ENCODE measurements around the gene WNT7B.
"Not testable (repeated sequence)": the region's sequence is repeated elsewhere in the genome, so short reads cannot be mapped to it uniquely, and the experiment has no call there.

Gene WNT7B

DNA sequence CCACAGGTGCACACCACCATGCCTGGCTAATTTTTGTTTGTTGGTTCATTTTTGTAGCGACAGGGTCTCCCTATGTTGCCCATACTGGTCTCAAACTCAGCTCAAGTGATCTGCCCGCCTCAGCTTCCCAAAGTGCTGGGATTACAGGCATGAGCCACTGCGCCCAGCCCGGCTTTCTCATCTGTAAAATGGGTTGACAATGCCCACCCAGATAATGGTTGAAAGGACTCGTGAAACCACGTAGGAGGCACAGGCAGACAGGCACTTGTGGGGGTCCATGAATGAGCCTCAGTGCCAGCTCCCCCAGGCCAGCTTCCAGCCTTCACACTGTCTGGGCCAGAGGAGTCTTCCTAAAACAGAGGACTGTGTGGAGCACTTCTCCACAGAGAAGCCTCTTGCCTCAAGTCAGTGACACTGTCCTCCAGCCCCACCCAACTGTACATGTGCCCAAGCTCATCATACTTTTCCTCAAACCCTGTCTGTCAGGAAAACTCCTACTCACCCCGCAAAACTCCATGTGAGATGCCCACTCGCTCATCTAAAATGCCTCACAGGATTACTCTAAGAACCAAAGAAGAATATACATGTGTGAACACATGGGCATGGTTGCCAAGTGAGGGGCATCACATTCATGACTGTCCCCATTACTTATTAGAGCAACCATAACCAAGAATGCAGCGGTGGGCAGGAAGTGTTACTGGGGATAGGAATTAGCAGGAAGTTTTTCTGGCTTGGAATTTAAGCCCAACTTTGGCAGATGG lies 32.1 kb upstream of the WNT7B start:
- FAIRE-seq (no peak), DNase-seq (ENCODE audit: low spot score) (peak; percentile 46)

GRCh38 chr22:46008291-46008690 lies 31.3 kb upstream of the WNT7B start:
- FAIRE-seq (no peak), DNase-seq (ENCODE audit: low spot score) (peak; percentile 38)

GRCh38 chr22:46007848-46008261 lies 30.9 kb upstream of the WNT7B start:
- FAIRE-seq (peak; percentile 64), DNase-seq (ENCODE audit: low spot score) (peak; percentile 90)

- peak; percentile 89 for DNase-seq (ENCODE audit: low spot score)
- peak; percentile 79 for FAIRE-seq
Observed at GRCh38 chr22:46007003-46007847, 30.3 kb upstream of the WNT7B start.

- DNase-seq (ENCODE audit: low spot score) (peak; percentile 77), FAIRE-seq (peak; percentile 15)
Observed at GRCh38 chr22:46006379-46007002, 29.5 kb upstream of the WNT7B start.

DNA sequence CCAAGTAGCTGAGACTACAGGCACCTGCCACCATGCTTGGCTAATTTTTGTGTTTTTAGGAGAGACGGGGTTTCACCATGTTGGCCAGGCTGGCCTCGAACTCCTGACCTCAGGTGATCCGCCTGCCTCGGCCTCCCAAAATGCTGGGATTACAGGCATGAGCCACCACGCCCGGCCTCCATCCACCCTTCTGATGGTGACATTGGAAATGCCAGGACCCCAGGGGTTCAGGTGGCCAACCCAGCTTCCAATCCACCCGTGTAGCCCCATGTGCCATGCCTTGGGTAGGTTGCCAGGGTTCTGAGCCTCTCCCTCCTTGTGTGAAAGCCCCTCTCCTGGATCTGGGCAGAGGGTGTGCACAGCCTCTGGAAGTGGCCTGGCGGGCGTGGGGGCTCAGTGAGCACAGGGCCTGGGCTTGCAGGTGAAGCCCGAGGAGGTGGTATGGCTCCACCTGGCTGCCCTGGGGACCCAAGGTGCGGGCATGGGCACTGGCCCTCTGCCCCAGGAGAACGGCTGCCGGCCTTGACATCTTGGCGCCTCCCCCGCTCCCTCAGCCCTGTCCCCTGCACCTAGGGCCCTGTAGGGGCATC lies 28.2 kb upstream of the WNT7B start:
- not testable (repeated sequence) for FAIRE-seq; DNase-seq (ENCODE audit: low spot score)

GRCh38 chr22:46004105-46004866 lies 27.3 kb upstream of the WNT7B start:
- DNase-seq (ENCODE audit: low spot score) (peak; percentile 8), FAIRE-seq (no peak)

- peak; percentile 12 for FAIRE-seq
Observed at GRCh38 chr22:46003271-46004091, 26.5 kb upstream of the WNT7B start.

GRCh38 chr22:46002757-46003270 lies 25.9 kb upstream of the WNT7B start:
- DNase-seq (ENCODE audit: low spot score) (peak; percentile 93), FAIRE-seq (peak; percentile 89)

More at GRCh38 chr22:46003271-46004091, 26.5 kb upstream of the WNT7B start:
- DNase-seq (ENCODE audit: low spot score): peak; percentile 89

GRCh38 chr22:46001426-46002106 lies 24.6 kb upstream of the WNT7B start:
- FAIRE-seq (no peak), DNase-seq (ENCODE audit: low spot score) (no peak)

DNA sequence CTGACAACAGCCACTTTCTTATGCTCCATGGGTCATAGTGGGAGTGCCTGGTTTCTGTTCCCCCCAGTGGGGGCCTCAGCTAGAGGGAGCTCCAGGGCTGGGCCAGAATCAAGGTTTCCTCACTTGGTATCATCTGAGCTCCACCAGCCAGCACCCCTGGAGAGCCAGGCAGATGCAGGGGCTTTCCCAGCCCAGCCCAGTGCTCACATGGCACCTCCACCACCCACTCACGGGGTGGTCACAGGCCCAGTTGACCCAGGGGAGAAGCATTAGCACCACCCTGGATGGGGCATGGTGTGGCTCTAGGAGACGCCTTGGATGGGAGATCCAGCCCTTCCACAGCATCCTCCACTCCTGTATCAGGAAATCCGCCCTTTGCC lies 24.1 kb upstream of the WNT7B start:
- no peak for FAIRE-seq
- DNase-seq (ENCODE audit: low spot score): no peak

GRCh38 chr22:46000081-46001027 lies 23.4 kb upstream of the WNT7B start:
- FAIRE-seq (no peak), DNase-seq (ENCODE audit: low spot score) (no peak)

GRCh38 chr22:45999379-45999971 lies 22.5 kb upstream of the WNT7B start:
- FAIRE-seq (no peak), DNase-seq (ENCODE audit: low spot score) (no peak)

DNA sequence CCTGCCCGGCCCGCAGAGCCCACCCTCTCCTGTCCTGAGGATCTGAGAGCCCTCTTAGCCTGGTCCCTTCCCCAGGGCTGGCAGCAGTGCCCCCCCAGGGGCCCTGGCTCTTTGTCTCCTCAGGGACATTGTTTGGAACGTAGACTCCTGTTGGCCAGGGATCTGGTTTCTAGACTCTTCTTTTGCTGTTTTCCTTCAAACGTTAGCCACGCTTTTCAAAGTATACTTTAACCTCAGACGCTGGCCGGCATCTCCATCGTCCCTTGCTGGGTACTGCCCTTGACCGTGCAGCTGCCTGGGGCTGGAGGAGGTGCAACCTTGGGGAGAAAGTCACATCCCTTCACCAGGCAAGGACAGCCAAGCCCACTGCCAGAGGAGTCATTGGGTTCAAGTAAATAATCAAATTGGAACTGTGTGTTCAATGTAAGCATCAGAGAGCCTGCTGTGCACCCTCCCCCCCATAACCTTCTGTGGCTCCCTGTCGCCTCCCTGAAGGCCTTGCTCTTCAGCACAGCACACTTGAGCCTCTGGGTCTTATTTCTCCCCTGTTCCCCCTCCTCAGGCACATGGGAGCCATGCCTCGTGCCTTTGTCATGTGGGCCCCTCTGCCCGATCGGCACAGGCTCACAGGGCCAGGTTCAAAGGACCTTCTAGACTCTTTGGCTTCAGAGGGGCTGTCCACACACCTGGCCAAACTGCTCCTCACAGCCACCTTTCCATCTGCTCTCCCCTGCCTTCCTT lies 21.8 kb upstream of the WNT7B start:
- DNase-seq (ENCODE audit: low spot score) (no peak), FAIRE-seq (no peak)

DNA sequence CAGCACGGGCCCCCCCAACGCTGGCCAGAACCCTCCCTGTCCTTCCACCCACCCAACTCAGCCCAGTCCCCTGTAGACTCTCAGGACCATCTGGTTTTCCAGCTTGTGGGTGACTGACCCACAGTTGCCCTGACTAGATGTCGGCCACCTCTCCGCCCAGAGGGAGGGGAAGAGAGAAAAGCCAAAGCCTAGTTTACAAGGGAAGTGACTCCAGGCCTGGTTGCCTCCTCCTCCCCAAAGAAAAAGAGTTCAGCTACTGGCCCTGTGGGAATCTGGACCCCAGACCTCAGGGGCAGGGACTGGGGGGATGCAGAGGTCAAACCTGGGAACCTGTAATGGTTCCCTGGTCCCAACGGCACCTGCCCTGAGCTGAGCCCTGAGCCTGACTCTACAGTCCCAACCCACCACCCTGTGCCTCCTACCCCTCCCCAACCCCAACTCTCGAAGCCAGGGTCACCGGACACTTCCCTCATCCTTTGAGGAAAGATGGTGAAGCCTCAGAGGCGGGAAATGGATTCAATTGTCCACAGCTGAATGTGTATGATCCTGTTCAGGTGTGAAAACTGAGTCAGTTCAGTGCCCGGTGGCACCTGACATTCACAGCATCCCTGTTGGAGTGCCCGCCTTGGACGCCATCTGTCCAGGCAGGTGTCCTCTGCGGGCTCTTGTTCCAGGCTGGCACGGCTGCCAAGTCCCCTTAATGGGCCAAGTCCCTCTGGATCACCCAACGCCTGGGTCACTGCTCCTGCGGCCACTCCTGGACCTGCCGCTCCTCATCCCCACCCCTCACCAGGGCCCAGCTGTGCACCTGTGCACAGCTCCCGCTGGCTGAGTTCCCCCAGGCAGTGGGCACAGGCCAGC lies 21.0 kb upstream of the WNT7B start:
- FAIRE-seq: no peak

More for the DNA sequence above, 21.0 kb upstream of the WNT7B start:
- no peak for DNase-seq (ENCODE audit: low spot score)

Data from RCC 7860 (cell line).